ENCODE measurements around the gene HOXD10.

HOXD10 gene

GRCh38 chr2:176107731-176108181 is 8.8 kb upstream of the HOXD10 start:
- DNase-seq = no peak

GRCh38 chr2:176109192-176109901 is 7.2 kb upstream of the HOXD10 start:
- no peak for DNase-seq

- no peak for DNase-seq
Measured at GRCh38 chr2:176109946-176110345, 6.6 kb upstream of the HOXD10 start.

DNA sequence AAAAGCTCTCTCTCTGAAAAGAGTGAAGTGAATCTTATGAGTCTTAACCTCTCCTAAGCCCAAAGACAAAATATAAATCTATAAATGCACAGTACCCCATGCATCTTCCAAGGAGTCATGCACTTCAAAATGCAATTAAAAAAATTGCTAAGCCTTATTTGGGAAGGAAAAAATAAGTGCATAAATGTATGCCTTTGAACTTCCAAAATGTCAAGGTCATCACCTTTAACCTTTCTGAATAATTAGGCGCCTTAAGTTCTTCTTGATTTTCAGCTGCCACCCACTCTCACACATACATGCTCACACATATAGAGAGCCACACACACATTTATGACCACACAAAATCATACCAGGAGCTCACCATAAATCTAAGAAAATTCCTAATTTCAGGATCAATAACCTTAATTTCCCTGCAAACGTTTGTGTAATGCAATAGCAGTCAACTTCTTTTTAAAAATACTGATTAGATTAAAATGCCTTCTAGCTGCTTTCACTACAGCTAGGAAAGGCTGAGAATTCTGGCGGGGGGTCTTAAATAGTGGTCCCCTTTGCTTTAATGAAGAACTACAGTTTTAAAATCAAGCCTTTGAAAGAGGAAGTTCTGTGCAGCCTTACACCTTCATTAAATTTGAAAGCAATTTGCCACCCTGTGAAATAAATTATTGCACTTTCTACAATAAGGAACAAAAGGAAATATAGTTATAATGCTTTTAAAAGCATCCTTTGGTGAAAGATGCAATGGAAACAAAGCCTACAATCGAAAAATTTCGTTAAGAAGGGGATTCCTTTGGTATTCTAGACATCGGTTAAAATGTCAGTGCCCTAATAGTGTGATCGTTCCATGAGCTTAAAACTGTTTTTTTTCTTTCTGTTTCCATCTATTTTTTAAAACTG is 5.9 kb upstream of the HOXD10 start:
- DNase-seq = no peak

GRCh38 chr2:176111309-176111663 is 5.3 kb upstream of the HOXD10 start:
- no peak for DNase-seq

GRCh38 chr2:176111846-176112374 is 4.7 kb upstream of the HOXD10 start:
- no peak for DNase-seq

GRCh38 chr2:176112375-176113302 is 3.9 kb upstream of the HOXD10 start:
- no peak for DNase-seq

- DNase-seq = no peak
Measured at GRCh38 chr2:176114120-176114929, 2.3 kb upstream of the HOXD10 start.

- DNase-seq = no peak
Measured at GRCh38 chr2:176114930-176115625, 1.5 kb upstream of the HOXD10 start.

GRCh38 chr2:176117162-176117822 is 714 bp downstream of the HOXD10 start:
- DNase-seq = no peak

DNA sequence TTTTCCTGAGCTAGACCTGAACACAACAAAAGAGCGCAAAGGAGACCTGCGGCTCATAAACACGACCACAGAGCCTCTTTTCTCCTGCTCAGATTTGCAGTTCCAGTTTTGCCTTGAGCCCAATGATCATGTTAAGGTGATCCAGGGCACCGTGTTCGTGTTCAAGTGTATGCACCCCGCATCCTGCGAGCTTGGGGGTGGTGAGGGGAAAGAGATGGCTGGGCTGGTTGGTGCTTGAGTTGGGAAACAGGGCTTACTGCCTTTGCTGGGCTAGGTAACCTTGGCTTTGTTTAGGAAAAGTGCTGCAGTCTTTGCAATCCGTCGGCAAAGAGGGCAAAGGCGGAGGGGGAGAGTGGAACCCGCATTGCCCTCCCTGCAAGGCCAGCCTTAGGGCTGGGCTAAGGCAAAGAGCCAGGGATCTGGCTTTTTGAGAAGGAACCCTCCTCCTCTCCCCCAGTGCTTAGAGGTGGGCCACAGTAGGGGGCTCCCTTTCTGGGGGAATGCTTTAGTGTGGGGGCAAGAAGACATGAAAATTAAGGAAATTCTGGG is 1.3 kb downstream of the HOXD10 start:
- DNase-seq = no peak

DNA sequence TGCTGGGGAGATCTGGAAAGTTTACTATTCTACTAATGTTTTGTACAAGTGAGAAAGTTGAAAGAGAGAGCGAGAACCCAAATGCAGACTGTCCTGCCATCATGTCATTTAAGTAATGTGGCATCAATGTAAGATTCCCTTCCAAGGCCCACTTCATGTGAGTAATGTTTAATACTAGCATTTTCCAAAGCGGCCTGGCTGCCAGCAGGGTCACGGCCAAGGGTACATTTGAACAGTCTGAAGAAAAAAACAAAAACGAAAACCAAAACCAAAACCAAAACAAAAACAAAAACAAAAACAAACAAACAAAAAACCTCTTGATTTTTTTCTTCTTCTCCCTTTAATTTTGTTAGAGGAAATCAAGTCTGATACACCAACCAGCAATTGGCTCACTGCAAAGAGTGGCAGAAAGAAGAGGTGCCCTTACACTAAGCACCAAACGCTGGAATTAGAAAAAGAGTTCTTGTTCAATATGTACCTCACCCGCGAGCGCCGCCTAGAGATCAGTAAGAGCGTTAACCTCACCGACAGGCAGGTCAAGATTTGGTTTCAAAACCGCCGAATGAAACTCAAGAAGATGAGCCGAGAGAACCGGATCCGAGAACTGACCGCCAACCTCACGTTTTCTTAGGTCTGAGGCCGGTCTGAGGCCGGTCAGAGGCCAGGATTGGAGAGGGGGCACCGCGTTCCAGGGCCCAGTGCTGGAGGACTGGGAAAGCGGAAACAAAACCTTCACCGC is 2.2 kb downstream of the HOXD10 start:
- no peak for DNase-seq

GRCh38 chr2:176120364-176121189 is 4.0 kb downstream of the HOXD10 start:
- no peak for DNase-seq

DNA sequence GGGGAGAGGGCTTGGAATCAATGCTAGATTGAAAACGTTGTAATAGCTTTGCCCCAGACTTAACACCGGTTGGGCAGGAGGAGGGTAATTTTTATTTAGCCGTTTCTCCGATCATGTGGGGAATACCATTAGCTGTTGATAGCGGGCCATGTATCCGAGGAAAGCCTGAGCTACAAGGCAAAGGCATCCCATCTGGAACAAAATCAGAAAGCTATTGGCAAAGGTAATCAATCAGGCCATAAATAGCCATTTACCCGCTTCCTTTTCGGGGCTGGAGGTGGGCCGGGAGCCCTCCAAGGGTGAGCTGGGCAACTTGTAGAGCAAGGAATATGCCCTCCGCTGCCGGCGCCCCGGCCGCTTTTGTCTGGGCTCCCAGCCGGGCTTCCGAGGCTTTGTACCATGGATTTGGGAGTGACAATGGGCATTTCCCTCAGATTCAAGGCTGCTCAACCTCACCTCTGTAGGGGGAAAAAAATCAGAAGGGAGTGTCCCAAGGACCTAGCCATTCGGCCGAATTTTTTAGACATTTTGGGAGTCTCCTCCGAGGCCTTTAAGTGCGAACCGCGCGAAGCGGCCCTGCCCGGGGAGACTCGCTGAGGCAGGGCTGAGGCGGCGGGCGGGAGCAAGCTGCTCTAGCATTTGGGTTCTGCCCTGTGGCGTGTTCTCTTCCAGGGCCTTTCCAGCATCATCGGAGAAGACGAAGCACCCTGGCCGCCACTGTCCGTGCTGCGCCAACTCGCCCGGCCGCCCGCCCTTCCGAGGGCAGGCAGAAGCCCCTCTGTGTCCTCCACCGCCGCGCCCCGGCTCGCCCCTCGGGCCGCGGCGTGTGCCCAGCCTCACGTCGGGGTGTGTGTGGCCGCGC is 4.8 kb downstream of the HOXD10 start:
- DNase-seq = no peak

- DNase-seq = no peak
Measured at GRCh38 chr2:176122052-176122682, 5.6 kb downstream of the HOXD10 start.

DNA sequence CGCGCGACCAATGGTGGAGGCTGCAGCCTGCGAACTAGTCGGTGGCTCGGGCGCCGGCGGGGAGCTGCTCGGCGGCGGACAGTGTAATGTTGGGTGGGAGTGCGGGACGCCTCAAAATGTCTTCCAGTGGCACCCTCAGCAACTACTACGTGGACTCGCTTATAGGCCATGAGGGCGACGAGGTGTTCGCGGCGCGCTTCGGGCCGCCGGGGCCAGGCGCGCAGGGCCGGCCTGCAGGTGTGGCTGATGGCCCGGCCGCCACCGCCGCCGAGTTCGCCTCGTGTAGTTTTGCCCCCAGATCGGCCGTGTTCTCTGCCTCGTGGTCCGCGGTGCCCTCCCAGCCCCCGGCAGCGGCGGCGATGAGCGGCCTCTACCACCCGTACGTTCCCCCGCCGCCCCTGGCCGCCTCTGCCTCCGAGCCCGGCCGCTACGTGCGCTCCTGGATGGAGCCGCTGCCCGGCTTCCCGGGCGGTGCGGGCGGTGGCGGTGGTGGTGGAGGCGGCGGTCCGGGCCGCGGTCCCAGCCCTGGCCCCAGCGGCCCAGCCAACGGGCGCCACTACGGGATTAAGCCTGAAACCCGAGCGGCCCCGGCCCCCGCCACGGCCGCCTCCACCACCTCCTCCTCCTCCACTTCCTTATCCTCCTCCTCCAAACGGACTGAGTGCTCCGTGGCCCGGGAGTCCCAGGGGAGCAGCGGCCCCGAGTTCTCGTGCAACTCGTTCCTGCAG is 6.3 kb downstream of the HOXD10 start, which contains the start of gene HOXD9:
HOXD9 (plus strand) TSS at position 37 of the 728 bp plus-strand sequence; CDS start at position 87, 50 bp downstream.
- DNase-seq = no peak
